Osteoblast (primary cell): ENCODE measurements around the gene TMEM237. TPM values are rescaled to one million over a fixed set of nuclear protein-coding genes. Genes with fewer than 3 reads are reported as not detected.

Experiments
- DNase-seq: peaks from one replicate; pipeline ENCODE4 v3.0.0; 2011; ENCODE audit warnings: low spot score, mixed read lengths; ENCODE audit not compliant: insufficient read length; ENCODE audit errors: missing footprints
- H2AFZ ChIP-seq: 2 replicates; pipeline ENCODE4 v1.6.0; 2011; ENCODE audit warnings: mild to moderate bottlenecking, low read length
- H3K27ac ChIP-seq: 2 replicates; pipeline ENCODE4 v1.5.1; 2011; ENCODE audit warnings: mild to moderate bottlenecking, low read depth, low read length, moderate library complexity
- H3K27me3 ChIP-seq: 2 replicates; pipeline ENCODE4 v1.6.0; 2012; ENCODE audit warnings: mild to moderate bottlenecking, control low read depth, inconsistent platforms, low read length, moderate library complexity; ENCODE audit not compliant: insufficient read depth
- H3K36me3 ChIP-seq: 2 replicates; pipeline ENCODE4 v1.5.1; 2011; ENCODE audit warnings: mild to moderate bottlenecking, low read length, control low read depth, moderate library complexity; ENCODE audit not compliant: insufficient read depth
- H3K4me1 ChIP-seq: 2 replicates; pipeline ENCODE4 v1.5.1; 2011; ENCODE audit warnings: mild to moderate bottlenecking, low read length, control low read depth, moderate library complexity; ENCODE audit not compliant: insufficient read depth
- H3K4me2 ChIP-seq: 2 replicates; pipeline ENCODE4 v1.6.0; 2011; ENCODE audit warnings: mild to moderate bottlenecking, low read length; ENCODE audit not compliant: insufficient read depth
- H3K4me3 ChIP-seq: fragments of 200-600 bp; sonication (generic); 3 replicates; pipeline ENCODE4 v1.5.1; 2012; ENCODE audit warnings: mild to moderate bottlenecking, low read length, inconsistent platforms; ENCODE audit not compliant: insufficient read depth
- H3K79me2 ChIP-seq: 2 replicates; pipeline ENCODE4 v1.6.0; 2012; ENCODE audit warnings: mild to moderate bottlenecking, low read length, control low read depth, inconsistent platforms; ENCODE audit not compliant: insufficient read depth
- H3K9me3 ChIP-seq: 2 replicates; pipeline ENCODE4 v1.5.1; 2011; ENCODE audit warnings: low read depth, low read length, control low read depth
- H4K20me1 ChIP-seq: 2 replicates; pipeline ENCODE4 v1.6.0; 2012; ENCODE audit warnings: mild to moderate bottlenecking, low read length, control low read depth; ENCODE audit not compliant: insufficient read depth
- CTCF ChIP-seq: IDR thresholded peaks from 2 replicates; pipeline ENCODE4 v1.5.1; 2011; ENCODE audit warnings: mild to moderate bottlenecking, low read depth, low read length, moderate library complexity; ENCODE audit errors: extremely low read depth
- total RNA-seq: library from RNA; depleted of rRNA; stranded (reverse); fragments of >200 nt; gene quantifications from 2 replicates; pipeline ENCODE4 v1.2.3, GENCODE V29; 2012

Gene TMEM237
- total RNA-seq, 1 donor: 49.6 TPM

DNA sequence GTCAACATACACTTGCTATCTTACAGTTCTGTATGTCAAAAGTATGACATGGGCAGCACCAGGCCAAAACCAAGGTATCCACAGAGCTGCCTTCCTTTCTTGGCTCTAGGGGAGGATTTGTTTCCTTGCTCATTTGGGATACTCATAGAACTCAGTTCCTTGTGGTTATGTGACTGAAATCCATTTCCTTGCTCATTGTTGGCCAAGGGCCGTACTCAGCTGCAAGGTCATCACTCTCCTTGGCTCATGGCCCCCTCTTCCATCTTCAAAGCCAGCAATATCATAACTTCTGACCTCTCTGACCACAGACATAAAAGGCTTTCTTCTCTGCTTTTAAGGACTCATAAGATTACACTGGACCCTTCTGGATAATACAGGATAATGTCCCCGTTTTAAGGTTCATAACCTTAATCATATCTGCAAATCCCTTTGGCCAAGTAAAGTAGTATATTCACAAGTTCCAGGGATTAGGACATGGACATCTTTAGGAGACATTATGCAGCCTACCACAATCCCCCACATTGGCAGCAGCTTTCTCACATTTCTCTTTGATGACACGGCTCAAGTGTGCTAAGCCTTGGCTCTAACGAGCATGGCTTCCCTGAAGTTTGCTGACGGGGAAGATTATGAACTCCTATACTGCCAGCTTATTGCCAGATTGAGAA, 20.9 kb downstream of the TMEM237 start:
- no peak for TF ChIP-seq CTCF
- no peak for DNase-seq
- Histone ChIP-seq H2AFZ (no peak overlapping the region), H3K79me2 (no peaks in the 10 kb centered on the region), H3K9me3 (no peaks in the 10 kb centered on the region), H4K20me1 (no peaks in the 10 kb centered on the region), H3K27ac (peak overlapping the region; percentile 29), H3K4me1 (peaks cover 26% of the 10 kb centered on the region), H3K4me3 (no peak overlapping the region), H3K36me3 (peaks cover 27% of the 10 kb centered on the region), H3K4me2 (no peak overlapping the region), H3K27me3 (no peaks in the 10 kb centered on the region)

GRCh38 chr2:201621293-201621999, 21.9 kb downstream of the TMEM237 start:
- no peaks in the 10 kb centered on the region for H4K20me1 ChIP-seq
- peaks cover 22% of the 10 kb centered on the region for H3K36me3 ChIP-seq
- DNase-seq: peak; percentile 70
- TF ChIP-seq CTCF: no peak
- H2AFZ ChIP-seq: no peak overlapping the region
- H3K9me3 ChIP-seq: no peaks in the 10 kb centered on the region
- H3K27ac ChIP-seq: no peak overlapping the region
- no peak overlapping the region for H3K4me2 ChIP-seq
- peaks cover 26% of the 10 kb centered on the region for H3K4me1 ChIP-seq
- H3K27me3 ChIP-seq: no peaks in the 10 kb centered on the region
- no peak overlapping the region for H3K4me3 ChIP-seq
- no peaks in the 10 kb centered on the region for H3K79me2 ChIP-seq

- H3K4me3 ChIP-seq: peak overlapping the region; percentile 75
- peak; percentile 95 for DNase-seq
Observed at GRCh38 chr2:201618744-201619662, 24.3 kb downstream of the TMEM237 start.

More at GRCh38 chr2:201618744-201619662, 24.3 kb downstream of the TMEM237 start:
- H3K27ac ChIP-seq: peak overlapping the region; percentile 50
- H3K36me3 ChIP-seq: peaks cover 5% of the 10 kb centered on the region
- H3K27me3 ChIP-seq: no peaks in the 10 kb centered on the region
- peaks cover 26% of the 10 kb centered on the region for H3K4me1 ChIP-seq
- H3K9me3 ChIP-seq: no peaks in the 10 kb centered on the region
- H2AFZ ChIP-seq: peak overlapping the region; percentile 98
- H3K79me2 ChIP-seq: no peaks in the 10 kb centered on the region
- H4K20me1 ChIP-seq: no peaks in the 10 kb centered on the region
- H3K4me2 ChIP-seq: peak overlapping the region; percentile 80
- TF ChIP-seq CTCF: peak; percentile 49
